Nephron progenitor cell (in vitro differentiated cells): ENCODE measurements around the gene WDR45.

Experiments
- DNase-seq: peaks from one replicate; pipeline ENCODE4 v3.0.0; 2021
- H3K27ac Mint-ChIP-seq: 2 replicates; pipeline ENCODE4 v1.8.0; 2021; ENCODE audit warnings: mild to moderate bottlenecking, moderate library complexity, mixed read lengths
- H3K27me3 Mint-ChIP-seq: 2 replicates; pipeline ENCODE4 v1.8.0; 2021; ENCODE audit warnings: mild to moderate bottlenecking, low read depth, mixed read lengths; ENCODE audit not compliant: poor library complexity
- H3K36me3 Mint-ChIP-seq: 2 replicates; pipeline ENCODE4 v1.8.0; 2021; ENCODE audit warnings: low read depth, mixed read lengths
- H3K4me1 Mint-ChIP-seq: 2 replicates; pipeline ENCODE4 v1.8.0; 2021; ENCODE audit warnings: mixed read lengths
- H3K4me3 Mint-ChIP-seq: 2 replicates; pipeline ENCODE4 v1.8.0; 2021; ENCODE audit warnings: mild to moderate bottlenecking, moderate library complexity, mixed read lengths
- H3K9me3 Mint-ChIP-seq: 2 replicates; pipeline ENCODE4 v1.8.0; 2021; ENCODE audit warnings: mild to moderate bottlenecking, moderate library complexity, mixed read lengths
- CTCF ChIP-seq: fragments of 200-600 bp; sonication (generic); IDR thresholded peaks from 2 replicates; pipeline ENCODE4 v1.5.0; 2021; ENCODE audit warnings: antibody characterized with exemption

The WDR45 gene

GRCh38 chrX:49066690-49067089 is 13.0 kb downstream of the WDR45 start:
- no peak overlapping the region for H3K4me3 Mint-ChIP-seq
- H3K4me1 Mint-ChIP-seq, result no peaks in the 10 kb centered on the region
- H3K27ac Mint-ChIP-seq, result no peak overlapping the region
- no peak for TF ChIP-seq CTCF
- H3K36me3 Mint-ChIP-seq, result peaks cover 6% of the 10 kb centered on the region
- no peak for DNase-seq
- peaks cover 52% of the 10 kb centered on the region for H3K9me3 Mint-ChIP-seq
- no peaks in the 10 kb centered on the region for H3K27me3 Mint-ChIP-seq

GRCh38 chrX:49066278-49066677 is 13.4 kb downstream of the WDR45 start:
- Mint-ChIP-seq H3K4me1 (no peaks in the 10 kb centered on the region), H3K36me3 (peaks cover 3% of the 10 kb centered on the region), H3K9me3 (peaks cover 52% of the 10 kb centered on the region), H3K27ac (no peak overlapping the region), H3K4me3 (no peak overlapping the region), H3K27me3 (no peaks in the 10 kb centered on the region)
- no peak for TF ChIP-seq CTCF
- no peak for DNase-seq

- no peak for TF ChIP-seq CTCF
- no peak for DNase-seq
- H3K27ac Mint-ChIP-seq, result peak overlapping the region; percentile 69
- no peaks in the 10 kb centered on the region for H3K36me3 Mint-ChIP-seq
- no peaks in the 10 kb centered on the region for H3K4me1 Mint-ChIP-seq
- H3K27me3 Mint-ChIP-seq, result peaks cover 4% of the 10 kb centered on the region
- H3K9me3 Mint-ChIP-seq, result peaks cover 55% of the 10 kb centered on the region
- H3K4me3 Mint-ChIP-seq, result no peak overlapping the region
These were observed 15.0 kb downstream of the WDR45 start for GRCh38 chrX:49064735-49065134.

- H3K4me3 Mint-ChIP-seq, result no peak overlapping the region
- peaks cover 51% of the 10 kb centered on the region for H3K9me3 Mint-ChIP-seq
- H3K4me1 Mint-ChIP-seq, result peaks cover 3% of the 10 kb centered on the region
- peak overlapping the region; percentile 69 for H3K27ac Mint-ChIP-seq
- DNase-seq, result no peak
- peaks cover 4% of the 10 kb centered on the region for H3K27me3 Mint-ChIP-seq
- TF ChIP-seq CTCF, result no peak
- H3K36me3 Mint-ChIP-seq, result no peaks in the 10 kb centered on the region
These were observed 15.4 kb downstream of the WDR45 start for GRCh38 chrX:49064303-49064702.

GRCh38 chrX:49063715-49064114 is 16.0 kb downstream of the WDR45 start:
- TF ChIP-seq CTCF, result no peak
- Mint-ChIP-seq H3K36me3 (no peaks in the 10 kb centered on the region), H3K4me1 (peaks cover 5% of the 10 kb centered on the region), H3K4me3 (no peak overlapping the region), H3K27me3 (peaks cover 4% of the 10 kb centered on the region), H3K9me3 (peaks cover 49% of the 10 kb centered on the region), H3K27ac (no peak overlapping the region)
- DNase-seq, result no peak

GRCh38 chrX:49061916-49062315 is 17.8 kb downstream of the WDR45 start:
- Mint-ChIP-seq H3K4me1 (peaks cover 5% of the 10 kb centered on the region), H3K9me3 (peaks cover 51% of the 10 kb centered on the region), H3K27me3 (peaks cover 4% of the 10 kb centered on the region), H3K4me3 (no peak overlapping the region), H3K27ac (peak overlapping the region; percentile 16), H3K36me3 (no peaks in the 10 kb centered on the region)
- TF ChIP-seq CTCF, result no peak
- DNase-seq, result no peak
